ENCODE measurements around the gene DCP1B. TPM values are rescaled to one million over a fixed set of nuclear protein-coding genes. Genes with fewer than 3 reads are reported as not detected.

DCP1B gene
- total RNA-seq, 1 donor from 2014 or later: 13.6 TPM

GRCh38 chr12:2049604-2050540 is 45.6 kb upstream of the DCP1B start:
- Mint-ChIP-seq H3K4me1 (ENCODE audit: unreplicated experiment) (peaks cover 15% of the 10 kb centered on the region), H3K9me3 (ENCODE audit: unreplicated experiment) (no peaks in the 10 kb centered on the region), H3K27ac (ENCODE audit: unreplicated experiment) (no peak overlapping the region), H3K27me3 (ENCODE audit: unreplicated experiment) (peaks cover 11% of the 10 kb centered on the region), H3K4me3 (ENCODE audit: unreplicated experiment) (no peak overlapping the region), H3K36me3 (ENCODE audit: low read depth, unreplicated experiment) (peaks cover 5% of the 10 kb centered on the region)
- no peak for DNase-seq (ENCODE audit: low spot score)
- no peak for TF ChIP-seq CTCF (IDR thresholded peaks at IDR 0.05; ENCODE audit: unreplicated experiment)

- DNase-seq (ENCODE audit: low spot score): no peak
- no peak for TF ChIP-seq CTCF (IDR thresholded peaks at IDR 0.05; ENCODE audit: unreplicated experiment)
- H3K27me3 Mint-ChIP-seq (ENCODE audit: unreplicated experiment): peaks cover 8% of the 10 kb centered on the region
- H3K36me3 Mint-ChIP-seq (ENCODE audit: low read depth, unreplicated experiment): no peaks in the 10 kb centered on the region
- H3K4me1 Mint-ChIP-seq (ENCODE audit: unreplicated experiment): peaks cover 10% of the 10 kb centered on the region
- no peak overlapping the region for H3K27ac Mint-ChIP-seq (ENCODE audit: unreplicated experiment)
- H3K4me3 Mint-ChIP-seq (ENCODE audit: unreplicated experiment): no peak overlapping the region
- H3K9me3 Mint-ChIP-seq (ENCODE audit: unreplicated experiment): no peaks in the 10 kb centered on the region
Measured at GRCh38 chr12:2047752-2048151, 43.5 kb upstream of the DCP1B start.

- H3K27me3 Mint-ChIP-seq (ENCODE audit: unreplicated experiment): peaks cover 8% of the 10 kb centered on the region
- no peak for TF ChIP-seq CTCF (IDR thresholded peaks at IDR 0.05; ENCODE audit: unreplicated experiment)
Measured at GRCh38 chr12:2046957-2047356, 42.7 kb upstream of the DCP1B start.

GRCh38 chr12:2044165-2044564 is 39.9 kb upstream of the DCP1B start:
- no peak for DNase-seq (ENCODE audit: low spot score)
- no peak overlapping the region for H3K27ac Mint-ChIP-seq (ENCODE audit: unreplicated experiment)
- H3K27me3 Mint-ChIP-seq (ENCODE audit: unreplicated experiment): no peaks in the 10 kb centered on the region
- H3K36me3 Mint-ChIP-seq (ENCODE audit: low read depth, unreplicated experiment): no peaks in the 10 kb centered on the region
- H3K4me1 Mint-ChIP-seq (ENCODE audit: unreplicated experiment): no peaks in the 10 kb centered on the region
- H3K4me3 Mint-ChIP-seq (ENCODE audit: unreplicated experiment): no peak overlapping the region
- H3K9me3 Mint-ChIP-seq (ENCODE audit: unreplicated experiment): no peaks in the 10 kb centered on the region
- no peak for TF ChIP-seq CTCF (IDR thresholded peaks at IDR 0.05; ENCODE audit: unreplicated experiment)

More at GRCh38 chr12:2046957-2047356, 42.7 kb upstream of the DCP1B start:
- Mint-ChIP-seq H3K4me1 (ENCODE audit: unreplicated experiment) (peaks cover 10% of the 10 kb centered on the region), H3K9me3 (ENCODE audit: unreplicated experiment) (no peaks in the 10 kb centered on the region), H3K4me3 (ENCODE audit: unreplicated experiment) (no peak overlapping the region), H3K36me3 (ENCODE audit: low read depth, unreplicated experiment) (no peaks in the 10 kb centered on the region), H3K27ac (ENCODE audit: unreplicated experiment) (no peak overlapping the region)
- DNase-seq (ENCODE audit: low spot score): no peak

DNA sequence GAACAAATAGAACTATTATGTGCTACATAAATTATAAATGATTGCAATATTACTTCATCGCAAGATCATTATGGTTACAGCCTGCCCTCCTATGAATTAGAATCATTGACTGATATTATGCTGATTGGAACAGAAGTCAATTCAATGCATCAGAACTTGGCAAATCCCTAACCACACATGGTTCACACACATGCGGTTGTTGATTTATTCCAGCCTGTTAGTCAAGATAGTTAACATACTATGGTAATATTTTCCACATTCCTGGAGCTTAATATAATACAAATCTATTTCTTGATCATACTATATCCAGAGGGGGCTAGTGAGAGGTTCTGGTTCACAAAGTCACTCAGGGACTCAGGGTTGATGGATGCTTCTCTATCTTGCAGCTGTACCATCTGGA is 38.8 kb upstream of the DCP1B start:
- no peak for DNase-seq (ENCODE audit: low spot score)
- no peak overlapping the region for H3K27ac Mint-ChIP-seq (ENCODE audit: unreplicated experiment)
- no peaks in the 10 kb centered on the region for H3K36me3 Mint-ChIP-seq (ENCODE audit: low read depth, unreplicated experiment)
- H3K27me3 Mint-ChIP-seq (ENCODE audit: unreplicated experiment): no peaks in the 10 kb centered on the region
- no peak overlapping the region for H3K4me3 Mint-ChIP-seq (ENCODE audit: unreplicated experiment)
- TF ChIP-seq CTCF (IDR thresholded peaks at IDR 0.05; ENCODE audit: unreplicated experiment): no peak
- H3K9me3 Mint-ChIP-seq (ENCODE audit: unreplicated experiment): no peaks in the 10 kb centered on the region
- H3K4me1 Mint-ChIP-seq (ENCODE audit: unreplicated experiment): no peaks in the 10 kb centered on the region
